Epithelial cell of esophagus (primary cell): ENCODE data around the gene ARHGAP4.

Experiments
- DNase-seq: peaks from one replicate; pipeline ENCODE4 v3.0.0; 2010; ENCODE audit warnings: low read depth
- H3K4me3 ChIP-seq: 2 replicates; pipeline ENCODE4 v1.5.1; 2011; ENCODE audit warnings: mild to moderate bottlenecking, low read length, control low read depth
- CTCF ChIP-seq: IDR thresholded peaks from 2 replicates; pipeline ENCODE4 v1.5.1; 2011; ENCODE audit warnings: low read depth, mild to moderate bottlenecking, low read length, control low read depth, inconsistent platforms; ENCODE audit not compliant: insufficient read depth; ENCODE audit errors: missing control alignments

ARHGAP4 gene

GRCh38 chrX:153867139-153867538 lies 58.9 kb downstream of the ARHGAP4 start:
- no peak for TF ChIP-seq CTCF
- no peak overlapping the region for H3K4me3 ChIP-seq
- no peak for DNase-seq

- H3K4me3 ChIP-seq, result no peak overlapping the region
- DNase-seq, result no peak
- no peak for TF ChIP-seq CTCF
Measured at GRCh38 chrX:153866302-153867019, 59.6 kb downstream of the ARHGAP4 start.

- DNase-seq, result no peak
- H3K4me3 ChIP-seq, result no peak overlapping the region
- TF ChIP-seq CTCF, result no peak
Measured at GRCh38 chrX:153865685-153866084, 60.4 kb downstream of the ARHGAP4 start.

GRCh38 chrX:153865321-153865580 lies 60.8 kb downstream of the ARHGAP4 start:
- TF ChIP-seq CTCF, result no peak
- H3K4me3 ChIP-seq, result no peak overlapping the region
- no peak for DNase-seq

- TF ChIP-seq CTCF, result no peak
- H3K4me3 ChIP-seq, result no peak overlapping the region
- DNase-seq, result no peak
Measured at GRCh38 chrX:153864561-153865320, 61.3 kb downstream of the ARHGAP4 start.

- no peak overlapping the region for H3K4me3 ChIP-seq
- DNase-seq, result no peak
- TF ChIP-seq CTCF, result no peak
Measured at GRCh38 chrX:153864101-153864500, 62.0 kb downstream of the ARHGAP4 start.
